Motor neuron (in vitro differentiated cells): ENCODE results near the gene TRIM66. TPM values are rescaled to one million over a fixed set of nuclear protein-coding genes. Genes with fewer than 3 reads are reported as not detected.

Experiments used
- ATAC-seq, 8 experiments: fragments of 200-7000 bp; cut with Tn5 transposase; replicated peaks in 6 of 8; 2 replicates each; pipeline ENCODE4 v1.8.0; 2021; ENCODE audit warnings: mild to moderate bottlenecking in 8 of 8, moderate library complexity in 8 of 8
- H3K27ac ChIP-seq, 2 donors: fragments of 250-450 bp; sonication (Bioruptor Pico); 2 replicates each; pipeline ENCODE4 v1.9.0; 2021; ENCODE audit warnings: antibody characterized with exemption in 2 of 2, mild to moderate bottlenecking in 2 of 2, moderate library complexity in 1 of 2
- H3K4me1 ChIP-seq, 2 donors: fragments of 250-450 bp; sonication (Bioruptor Pico); replicated peaks in 1 of 2; 2 replicates each; pipeline ENCODE4 v1.6.1; 2021; ENCODE audit warnings: antibody characterized with exemption in 2 of 2, mild to moderate bottlenecking in 2 of 2, moderate library complexity in 1 of 2
- H3K4me3 ChIP-seq, 5 donors: fragments of 250-450 bp; sonication (Bioruptor Pico); 2 replicates each; pipeline ENCODE4 v1.9.0; 2021; ENCODE audit warnings: antibody characterized with exemption in 5 of 5, mild to moderate bottlenecking in 5 of 5, moderate library complexity in 4 of 5
- WGBS, 10 experiments: fragments of 450-650 bp; shearing (Covaris generic); methylation state at CpG; one replicate each; pipeline ENCODE4 v1.0.0; 2022; 5-methylcytosine and 5-hydroxymethylcytosine counted together
- in situ Hi-C, 9 experiments: fragments of 400-800 bp; cut with MboI; loops; one replicate each; pipeline ENCODE4 v1.15.0; 2021; ENCODE audit warnings: low sequenced_read_pairs in 9 of 9, low pct_unique_long_range_greater_than_20kb in 2 of 9; ENCODE audit not compliant: unreplicated experiment in 9 of 9
- total RNA-seq, 8 experiments: library from RNA; unstranded; fragments of 300-600 nt; gene quantifications; 2 replicates each; pipeline versions ENCODE4 v1.2.3 to v1.2.4, GENCODE V29; 2022

TRIM66 gene
- total RNA-seq, 8 experiments from 2014 or later: 3.5 to 25.7 (median 10.1) TPM

- Histone ChIP-seq H3K4me1 (peaks cover 4 to 28% of the 10 kb centered on the region in 2 donors), H3K27ac (peak overlapping the region in 1 of 2 donors; percentile 27), H3K4me3 (no peak overlapping the region)
- ATAC-seq: peak in 2 of 8 experiments; percentile 14 to 52
- 66 to 88% (median 80%) methylated on average over 2 to 6 of the region's 13 CpGs; no CpG with 5 or more reads in 5 of the 10 experiments for WGBS, 10 experiments
- in situ Hi-C loops: loop anchor here in 1 of 9 experiments (25.0 kb wide), 1 partner anchor 190 kb away; the partner anchor contains the start of gene AKIP1
These were observed 39.4 kb upstream of the TRIM66 start for GRCh38 chr11:8721609-8722500.

- Histone ChIP-seq H3K4me3 (no peak overlapping the region), H3K27ac (peak overlapping the region in 1 of 2 donors; percentile 27), H3K4me1 (peaks cover 4 to 28% of the 10 kb centered on the region in 2 donors)
- in situ Hi-C loops: loop anchor here in 1 of 9 experiments (25.0 kb wide), 1 partner anchor 191 kb away; the partner anchor contains the start of gene AKIP1
- ATAC-seq: peak in 6 of 8 experiments; percentile 20 to 57 (median 34)
- WGBS, 10 experiments: 8 to 89% (median 71%) methylated on average over 1 to 4 of the region's 5 CpGs; no CpG with 5 or more reads in 3 of the 10 experiments
These were observed 38.6 kb upstream of the TRIM66 start for GRCh38 chr11:8720868-8721608.

- in situ Hi-C loops: loop anchor here in 1 of 9 experiments (25.0 kb wide), 1 partner anchor 192 kb away; the partner anchor contains the start of gene AKIP1
- peak in 1 of 8 experiments; percentile 10 for ATAC-seq
- no peak overlapping the region for H3K4me3 ChIP-seq
- H3K27ac ChIP-seq: no peak overlapping the region
- H3K4me1 ChIP-seq: peaks cover 4 to 28% of the 10 kb centered on the region in 2 donors
- WGBS, 10 experiments: 40 to 83% (median 73%) methylated on average over 1 of the region's 3 CpGs; no CpG with 5 or more reads in 4 of the 10 experiments
These were observed 37.9 kb upstream of the TRIM66 start for GRCh38 chr11:8720352-8720751.

GRCh38 chr11:8719721-8720120, 37.3 kb upstream of the TRIM66 start:
- H3K4me1 ChIP-seq: peaks cover 4 to 28% of the 10 kb centered on the region in 2 donors
- in situ Hi-C loops: loop anchor here in 1 of 9 experiments (25.0 kb wide), 1 partner anchor 193 kb away; the partner anchor contains the start of gene AKIP1
- 0 to 100% (median 58%) methylated on average over 1 to 3 of the region's 3 CpGs; no CpG with 5 or more reads in 3 of the 10 experiments for WGBS, 10 experiments
- ATAC-seq: peak in 3 of 8 experiments; percentile 7 to 25 (median 13)
- H3K4me3 ChIP-seq: no peak overlapping the region
- H3K27ac ChIP-seq: no peak overlapping the region

- WGBS, 10 experiments: 0 to 100% (median 40%) methylated on average over 1 to 4 of the region's 4 CpGs; no CpG with 5 or more reads in 1 of the 10 experiments
- ATAC-seq: peak in 3 of 8 experiments; percentile 61 to 80 (median 69)
- Histone ChIP-seq H3K4me3 (no peak overlapping the region), H3K27ac (no peak overlapping the region), H3K4me1 (peaks cover 4 to 28% of the 10 kb centered on the region in 2 donors)
- in situ Hi-C loops: loop anchor here in 1 of 9 experiments (25.0 kb wide), 1 partner anchor 193 kb away; the partner anchor contains the start of gene AKIP1
These were observed 36.8 kb upstream of the TRIM66 start for GRCh38 chr11:8719211-8719649.

- peak in 7 of 8 experiments; percentile 7 to 81 (median 74) for ATAC-seq
- in situ Hi-C loops: loop anchor here in 1 of 9 experiments (25.0 kb wide), 1 partner anchor 194 kb away; the partner anchor contains the start of gene AKIP1
- 0 to 82% (median 67%) methylated on average over 1 to 7 of the region's 11 CpGs; no CpG with 5 or more reads in 5 of the 10 experiments for WGBS, 10 experiments
- H3K4me1 ChIP-seq: peaks cover 4 to 28% of the 10 kb centered on the region in 2 donors
- H3K27ac ChIP-seq: peak overlapping the region in 1 of 2 donors; percentile 65
- H3K4me3 ChIP-seq: no peak overlapping the region
These were observed 35.6 kb upstream of the TRIM66 start for GRCh38 chr11:8717876-8718753.

- Histone ChIP-seq H3K27ac (peak overlapping the region in 1 of 2 donors; percentile 65), H3K4me1 (peaks cover 4 to 28% of the 10 kb centered on the region in 2 donors), H3K4me3 (no peak overlapping the region)
- WGBS, 10 experiments: 63 to 100% (median 91%) methylated on average over 1 to 8 of the region's 9 CpGs; no CpG with 5 or more reads in 3 of the 10 experiments
- in situ Hi-C loops: loop anchor here in 1 of 9 experiments (25.0 kb wide), 1 partner anchor 195 kb away; the partner anchor contains the start of gene AKIP1
- ATAC-seq: peak in 5 of 8 experiments; percentile 6 to 34 (median 25)
These were observed 35.0 kb upstream of the TRIM66 start for GRCh38 chr11:8717544-8717875.

- in situ Hi-C loops: loop anchor here in 1 of 9 experiments (25.0 kb wide), 1 partner anchor 197 kb away; the partner anchor contains the start of gene AKIP1
- 94 to 100% (median 99%) methylated on average over 1 to 6 of the region's 15 CpGs; no CpG with 5 or more reads in 6 of the 10 experiments for WGBS, 10 experiments
- H3K4me3 ChIP-seq: no peak overlapping the region
- no peak for ATAC-seq
- H3K4me1 ChIP-seq: peaks cover 4 to 12% of the 10 kb centered on the region in 2 donors
- no peak overlapping the region for H3K27ac ChIP-seq
These were observed 33.0 kb upstream of the TRIM66 start for GRCh38 chr11:8715501-8715900.

- in situ Hi-C loops: loop anchor here in 1 of 9 experiments (25.0 kb wide), 1 partner anchor 198 kb away; the partner anchor contains the start of gene AKIP1
- no peak for ATAC-seq
- WGBS, 10 experiments: 40 to 100% (median 84%) methylated on average over 1 to 4 of the region's 4 CpGs; no CpG with 5 or more reads in 2 of the 10 experiments
- Histone ChIP-seq H3K4me3 (no peak overlapping the region), H3K4me1 (peaks cover 4 to 9% of the 10 kb centered on the region in 2 donors), H3K27ac (no peak overlapping the region)
These were observed 32.3 kb upstream of the TRIM66 start for GRCh38 chr11:8714622-8715225.

GRCh38 chr11:8713760-8714454, 31.4 kb upstream of the TRIM66 start:
- Histone ChIP-seq H3K27ac (no peak overlapping the region), H3K4me3 (no peak overlapping the region), H3K4me1 (peaks cover 4 to 12% of the 10 kb centered on the region in 2 donors)
- WGBS, 10 experiments: 93 to 100% (median 97%) methylated on average over 1 to 6 of the region's 8 CpGs; no CpG with 5 or more reads in 3 of the 10 experiments
- ATAC-seq: no peak
- in situ Hi-C loops: loop anchor here in 1 of 9 experiments (25.0 kb wide), 1 partner anchor 198 kb away; the partner anchor contains the start of gene AKIP1
